Measurements from ENCODE around the gene CNP.

The CNP gene

GRCh38 chr17:41984454-41984853 lies 17.9 kb downstream of the CNP start:
- DNase-seq (ENCODE audit: low read depth), result no peak
- H3K4me3 ChIP-seq (ENCODE audit: low read depth, low read length), result no peak overlapping the region
- TF ChIP-seq MAX (IDR thresholded peaks at IDR 0.05; ENCODE audit: low read depth, low read length) (no peak), POLR2A (IDR thresholded peaks at IDR 0.05; ENCODE audit: extremely low read depth, insufficient read length) (no peak), MYC (IDR thresholded peaks at IDR 0.05; ENCODE audit: low read depth, low read length) (no peak), CTCF (IDR thresholded peaks at IDR 0.05; ENCODE audit: low read depth, low read length) (no peak)

- no peak for DNase-seq (ENCODE audit: low read depth)
- no peak overlapping the region for H3K4me3 ChIP-seq (ENCODE audit: low read depth, low read length)
- TF ChIP-seq MYC (IDR thresholded peaks at IDR 0.05; ENCODE audit: low read depth, low read length), result no peak
- no peak for TF ChIP-seq CTCF (IDR thresholded peaks at IDR 0.05; ENCODE audit: low read depth, low read length)
- no peak for TF ChIP-seq POLR2A (IDR thresholded peaks at IDR 0.05; ENCODE audit: extremely low read depth, insufficient read length)
- TF ChIP-seq MAX (IDR thresholded peaks at IDR 0.05; ENCODE audit: low read depth, low read length), result no peak
These were observed 19.3 kb downstream of the CNP start for GRCh38 chr17:41985919-41986318.

GRCh38 chr17:41986634-41987033 lies 20.0 kb downstream of the CNP start:
- TF ChIP-seq MYC (IDR thresholded peaks at IDR 0.05; ENCODE audit: low read depth, low read length), result no peak
- no peak for TF ChIP-seq MAX (IDR thresholded peaks at IDR 0.05; ENCODE audit: low read depth, low read length)
- TF ChIP-seq CTCF (IDR thresholded peaks at IDR 0.05; ENCODE audit: low read depth, low read length), result no peak
- no peak for TF ChIP-seq POLR2A (IDR thresholded peaks at IDR 0.05; ENCODE audit: extremely low read depth, insufficient read length)
- no peak overlapping the region for H3K4me3 ChIP-seq (ENCODE audit: low read depth, low read length)
- no peak for DNase-seq (ENCODE audit: low read depth)

- H3K4me3 ChIP-seq (ENCODE audit: low read depth, low read length), result no peak overlapping the region
- peak; percentile 93 for DNase-seq (ENCODE audit: low read depth)
- TF ChIP-seq MYC (IDR thresholded peaks at IDR 0.05; ENCODE audit: low read depth, low read length), result peak; percentile 23; the same call in 1 of the 2 replicates
- no peak for TF ChIP-seq MAX (IDR thresholded peaks at IDR 0.05; ENCODE audit: low read depth, low read length)
These were observed 21.0 kb downstream of the CNP start for GRCh38 chr17:41987642-41988041.

- no peak for DNase-seq (ENCODE audit: low read depth)
- H3K4me3 ChIP-seq (ENCODE audit: low read depth, low read length), result no peak overlapping the region
- TF ChIP-seq MAX (IDR thresholded peaks at IDR 0.05; ENCODE audit: low read depth, low read length) (no peak), CTCF (IDR thresholded peaks at IDR 0.05; ENCODE audit: low read depth, low read length) (no peak), MYC (IDR thresholded peaks at IDR 0.05; ENCODE audit: low read depth, low read length) (no peak), POLR2A (IDR thresholded peaks at IDR 0.05; ENCODE audit: extremely low read depth, insufficient read length) (no peak)
These were observed 21.8 kb downstream of the CNP start for GRCh38 chr17:41988418-41988817.

GRCh38 chr17:41989702-41990419 lies 23.3 kb downstream of the CNP start:
- TF ChIP-seq POLR2A (IDR thresholded peaks at IDR 0.05; ENCODE audit: extremely low read depth, insufficient read length) (no peak), MYC (IDR thresholded peaks at IDR 0.05; ENCODE audit: low read depth, low read length) (no peak), CTCF (IDR thresholded peaks at IDR 0.05; ENCODE audit: low read depth, low read length) (no peak), MAX (IDR thresholded peaks at IDR 0.05; ENCODE audit: low read depth, low read length) (no peak)
- H3K4me3 ChIP-seq (ENCODE audit: low read depth, low read length), result no peak overlapping the region
- DNase-seq (ENCODE audit: low read depth), result no peak
